SK-N-SH (cell line): ENCODE measurements around the gene DNAJC25. TPM values are rescaled to one million over a fixed set of nuclear protein-coding genes. Genes with fewer than 3 reads are reported as not detected.

ENCODE experiments used
- CTCF ChIA-PET: fragments of 300-600, 350-600 bp; formaldehyde crosslinking; extraction: SDS; loops from one replicate; lab custom pipeline; 2021; lab: Yijun Ruan, JAX
- POLR2A ChIA-PET: fragments of 350-600 bp; sonication (Branson Sonifier 250); formaldehyde crosslinking; extraction: SDS; loops from one replicate; lab custom pipeline; 2020; ENCODE audit warnings: antibody characterized with exemption, inconsistent platforms; lab: Yijun Ruan, JAX
- DNase-seq: peaks from one replicate; pipeline ENCODE4 v3.0.0; 2012
- H2AFZ ChIP-seq: fragments of 200-600 bp; sonication (generic); 2 replicates; pipeline ENCODE4 v1.8.1; 2016; ENCODE audit warnings: antibody characterized with exemption, mild to moderate bottlenecking, low read depth
- H3F3A ChIP-seq: fragments of 200-600 bp; sonication (generic); replicated peaks from 2 replicates; pipeline ENCODE3; 2016; ENCODE audit warnings: antibody characterized with exemption, mild to moderate bottlenecking; ENCODE audit not compliant: insufficient read depth
- H3K27ac ChIP-seq, 2 experiments: fragments of 200-500 bp in 1 of 2; fragments of 200-600 bp in 1 of 2; sonication (Bioruptor generic) in 1 of 2; sonication (generic), shearing (Covaris generic) in 1 of 2; 2 replicates each; pipeline versions ENCODE4 v1.5.1 to v1.6.1; 2014 to 2016; ENCODE audit warnings: low read depth in 2 of 2, inconsistent platforms in 1 of 2, low read length in 1 of 2, mild to moderate bottlenecking in 1 of 2, mixed read lengths in 1 of 2
- H3K27me3 ChIP-seq: fragments of 200-600 bp; sonication (generic), shearing (Covaris generic); 2 replicates; pipeline ENCODE4 v1.6.1; 2016; ENCODE audit warnings: mixed run types; ENCODE audit not compliant: insufficient read depth
- H3K36me3 ChIP-seq, 2 experiments: fragments of 200-500 bp in 1 of 2; fragments of 200-600 bp in 1 of 2; sonication (Bioruptor generic) in 1 of 2; sonication (generic) in 1 of 2; replicated peaks in 1 of 2; 2 replicates each; pipeline versions ENCODE3 to v1.5.1; 2014 to 2016; ENCODE audit warnings: low read length in 1 of 2, mild to moderate bottlenecking in 1 of 2; ENCODE audit not compliant: insufficient read depth in 2 of 2, control insufficient read depth in 1 of 2
- H3K4me1 ChIP-seq, 2 experiments: fragments of 200-500 bp in 1 of 2; fragments of 200-600 bp in 1 of 2; sonication (Bioruptor generic) in 1 of 2; sonication (generic), shearing (Covaris generic) in 1 of 2; 2 replicates each; pipeline versions ENCODE4 v1.5.1 to v1.6.1; 2014 to 2016; ENCODE audit warnings: low read depth in 1 of 2, low read length in 1 of 2, mixed run types in 1 of 2; ENCODE audit not compliant: insufficient read depth in 2 of 2, control insufficient read depth in 1 of 2
- H3K4me2 ChIP-seq: fragments of 200-600 bp; sonication (generic), shearing (Covaris generic); 2 replicates; pipeline ENCODE4 v1.6.1; 2017; ENCODE audit warnings: mixed run types
- H3K4me3 ChIP-seq, 2 experiments: fragments of 200-500 bp in 1 of 2; fragments of 200-600 bp in 1 of 2; sonication (Bioruptor generic) in 1 of 2; sonication (generic), shearing (Covaris generic) in 1 of 2; 2 replicates each; pipeline versions ENCODE4 v1.5.1 to v1.8.1; 2014 to 2016; ENCODE audit warnings: low read depth in 2 of 2, inconsistent platforms in 1 of 2, low read length in 1 of 2, mild to moderate bottlenecking in 1 of 2, mixed read lengths in 1 of 2, moderate library complexity in 1 of 2
- H3K79me2 ChIP-seq: fragments of 200-600 bp; sonication (generic); 2 replicates; pipeline ENCODE4 v1.8.1; 2017; ENCODE audit warnings: mild to moderate bottlenecking; ENCODE audit not compliant: insufficient read depth
- H3K9ac ChIP-seq: fragments of 200-600 bp; sonication (generic); 2 replicates; pipeline ENCODE4 v1.6.1; 2017; ENCODE audit warnings: mixed run types
- H3K9me2 ChIP-seq: fragments of 200-600 bp; sonication (generic); 2 replicates; pipeline ENCODE4 v1.6.1; 2017; ENCODE audit warnings: mixed run types
- H3K9me3 ChIP-seq: fragments of 200-600 bp; sonication (generic); 2 replicates; pipeline ENCODE4 v1.6.1; 2017; ENCODE audit warnings: mixed run types, mild to moderate bottlenecking, moderate library complexity
- H4K20me1 ChIP-seq: fragments of 200-600 bp; sonication (generic); 2 replicates; pipeline ENCODE4 v1.6.1; 2017; ENCODE audit warnings: mild to moderate bottlenecking, mixed run types; ENCODE audit not compliant: insufficient read depth
- CHD2 ChIP-seq: fragments of 150-350 bp; IDR thresholded peaks from 2 replicates; pipeline ENCODE4 v1.6.1; 2018; ENCODE audit warnings: low read length; ENCODE audit not compliant: partially characterized antibody
- EP300 ChIP-seq, 2 experiments: IDR thresholded peaks; 2 replicates each; pipeline versions ENCODE4 v1.4.0 to v1.6.1; 2012; ENCODE audit warnings: borderline replicate concordance in 1 of 2, low read depth in 1 of 2, low read length in 1 of 2
- EZH2phosphoT487 ChIP-seq: fragments of 200-600 bp; sonication (generic); IDR thresholded peaks from 2 replicates; pipeline ENCODE4 v1.6.1; 2017; ENCODE audit warnings: low read depth, mixed run types, mild to moderate bottlenecking, antibody characterized with exemption, moderate library complexity, borderline replicate concordance
- FOSL2 ChIP-seq: IDR thresholded peaks from 2 replicates; pipeline ENCODE4 v1.4.0; 2012; ENCODE audit warnings: low read depth, mild to moderate bottlenecking, moderate library complexity, borderline replicate concordance
- GABPA ChIP-seq: IDR thresholded peaks from 2 replicates; pipeline ENCODE4 v1.4.0; 2012; ENCODE audit warnings: low read depth, mild to moderate bottlenecking
- GATA2 ChIP-seq: sonication (generic); formaldehyde crosslinking; IDR thresholded peaks from 2 replicates; pipeline ENCODE4 v1.5.0; 2020; ENCODE audit warnings: mild to moderate bottlenecking, missing genetic modification reagents
- JUND ChIP-seq: IDR thresholded peaks from 2 replicates; pipeline ENCODE4 v1.4.0; 2012
- MXI1 ChIP-seq: IDR thresholded peaks from 2 replicates; pipeline ENCODE4 v1.6.1; 2012; ENCODE audit warnings: mild to moderate bottlenecking, low read depth, low read length, improper control_type of control experiment
- RFX5 ChIP-seq: IDR thresholded peaks from 2 replicates; pipeline ENCODE4 v1.6.1; 2012; ENCODE audit warnings: mild to moderate bottlenecking, improper control_type of control experiment, low read length
- RXRA ChIP-seq: IDR thresholded peaks from 2 replicates; pipeline ENCODE4 v1.4.0; 2012; ENCODE audit warnings: low read depth, mild to moderate bottlenecking, borderline replicate concordance
- SIN3A ChIP-seq: IDR thresholded peaks from 2 replicates; pipeline ENCODE4 v1.6.1; 2012; ENCODE audit warnings: low read depth, mild to moderate bottlenecking, low read length, moderate library complexity, borderline replicate concordance
- TEAD4 ChIP-seq: IDR thresholded peaks from 2 replicates; pipeline ENCODE4 v1.4.0; 2012; ENCODE audit warnings: mild to moderate bottlenecking, borderline replicate concordance; ENCODE audit not compliant: insufficient read depth
- YY1 ChIP-seq: IDR thresholded peaks from 2 replicates; pipeline ENCODE4 v1.4.0; 2012; ENCODE audit warnings: low read depth, mild to moderate bottlenecking
- WGBS: methylation state at CpG from one replicate; pipeline ENCODE4 v1.1.6; 2017; ENCODE audit warnings: low lambda C conversion rate; 5-methylcytosine and 5-hydroxymethylcytosine counted together
- polyA plus RNA-seq, 3 experiments: library from polyadenylated mRNA; depleted of rRNA; stranded (reverse); fragments of >200 nt; gene quantifications; 2 replicates each; pipeline ENCODE4 v1.2.3, GENCODE V29; 2012
- TF ChIP-seq, protein P1 (sequence below): IDR thresholded peaks from 2 replicates; pipeline ENCODE4; 2012
- TF ChIP-seq, protein P2 (sequence below): fragments of 200-600 bp; sonication (generic); IDR thresholded peaks from 2 replicates; pipeline ENCODE4 v1.6.1; 2017; ENCODE audit warnings: antibody characterized with exemption, mild to moderate bottlenecking, moderate library complexity
- TF ChIP-seq, protein P3 (sequence below): IDR thresholded peaks from 2 replicates; pipeline ENCODE4 v1.4.0; 2012; ENCODE audit warnings: low read depth, borderline replicate concordance

DNAJC25 gene
- polyA plus RNA-seq, 1 of the 3 experiments (the other 2 are of a cell fraction): 3.3 TPM

- TF ChIP-seq RXRA (no peak), GABPA (no peak), FOSL2 (no peak), EZH2phosphoT487 (no peak), EP300 (IDR thresholded peaks at IDR 0.05; ENCODE audit: borderline replicate concordance in 1 of 2, low read depth in 1 of 2, low read length in 1 of 2) (no peak), JUND (no peak), MXI1 (no peak), RFX5 (no peak), SIN3A (no peak), GATA2 (CRISPR knock-in tag) (no peak), TEAD4 (no peak), CHD2 (no peak), YY1 (no peak)
- TF ChIP-seq, protein P1, sequence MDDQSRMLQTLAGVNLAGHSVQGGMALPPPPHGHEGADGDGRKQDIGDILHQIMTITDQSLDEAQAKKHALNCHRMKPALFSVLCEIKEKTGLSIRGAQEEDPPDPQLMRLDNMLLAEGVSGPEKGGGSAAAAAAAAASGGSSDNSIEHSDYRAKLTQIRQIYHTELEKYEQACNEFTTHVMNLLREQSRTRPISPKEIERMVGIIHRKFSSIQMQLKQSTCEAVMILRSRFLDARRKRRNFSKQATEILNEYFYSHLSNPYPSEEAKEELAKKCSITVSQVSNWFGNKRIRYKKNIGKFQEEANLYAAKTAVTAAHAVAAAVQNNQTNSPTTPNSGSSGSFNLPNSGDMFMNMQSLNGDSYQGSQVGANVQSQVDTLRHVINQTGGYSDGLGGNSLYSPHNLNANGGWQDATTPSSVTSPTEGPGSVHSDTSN: no peak
- TF ChIP-seq, protein P2, sequence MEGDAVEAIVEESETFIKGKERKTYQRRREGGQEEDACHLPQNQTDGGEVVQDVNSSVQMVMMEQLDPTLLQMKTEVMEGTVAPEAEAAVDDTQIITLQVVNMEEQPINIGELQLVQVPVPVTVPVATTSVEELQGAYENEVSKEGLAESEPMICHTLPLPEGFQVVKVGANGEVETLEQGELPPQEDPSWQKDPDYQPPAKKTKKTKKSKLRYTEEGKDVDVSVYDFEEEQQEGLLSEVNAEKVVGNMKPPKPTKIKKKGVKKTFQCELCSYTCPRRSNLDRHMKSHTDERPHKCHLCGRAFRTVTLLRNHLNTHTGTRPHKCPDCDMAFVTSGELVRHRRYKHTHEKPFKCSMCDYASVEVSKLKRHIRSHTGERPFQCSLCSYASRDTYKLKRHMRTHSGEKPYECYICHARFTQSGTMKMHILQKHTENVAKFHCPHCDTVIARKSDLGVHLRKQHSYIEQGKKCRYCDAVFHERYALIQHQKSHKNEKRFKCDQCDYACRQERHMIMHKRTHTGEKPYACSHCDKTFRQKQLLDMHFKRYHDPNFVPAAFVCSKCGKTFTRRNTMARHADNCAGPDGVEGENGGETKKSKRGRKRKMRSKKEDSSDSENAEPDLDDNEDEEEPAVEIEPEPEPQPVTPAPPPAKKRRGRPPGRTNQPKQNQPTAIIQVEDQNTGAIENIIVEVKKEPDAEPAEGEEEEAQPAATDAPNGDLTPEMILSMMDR: no peak
- TF ChIP-seq, protein P3, sequence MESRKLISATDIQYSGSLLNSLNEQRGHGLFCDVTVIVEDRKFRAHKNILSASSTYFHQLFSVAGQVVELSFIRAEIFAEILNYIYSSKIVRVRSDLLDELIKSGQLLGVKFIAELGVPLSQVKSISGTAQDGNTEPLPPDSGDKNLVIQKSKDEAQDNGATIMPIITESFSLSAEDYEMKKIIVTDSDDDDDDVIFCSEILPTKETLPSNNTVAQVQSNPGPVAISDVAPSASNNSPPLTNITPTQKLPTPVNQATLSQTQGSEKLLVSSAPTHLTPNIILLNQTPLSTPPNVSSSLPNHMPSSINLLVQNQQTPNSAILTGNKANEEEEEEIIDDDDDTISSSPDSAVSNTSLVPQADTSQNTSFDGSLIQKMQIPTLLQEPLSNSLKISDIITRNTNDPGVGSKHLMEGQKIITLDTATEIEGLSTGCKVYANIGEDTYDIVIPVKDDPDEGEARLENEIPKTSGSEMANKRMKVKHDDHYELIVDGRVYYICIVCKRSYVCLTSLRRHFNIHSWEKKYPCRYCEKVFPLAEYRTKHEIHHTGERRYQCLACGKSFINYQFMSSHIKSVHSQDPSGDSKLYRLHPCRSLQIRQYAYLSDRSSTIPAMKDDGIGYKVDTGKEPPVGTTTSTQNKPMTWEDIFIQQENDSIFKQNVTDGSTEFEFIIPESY: no peak
- TF ChIP-seq, all 33 proteins: peak for 0
- no peak for DNase-seq
- ChIA-PET CTCF (interaction anchor here (1.1 kb wide), 1 partner anchor 48 kb away, joined by 3 read pairs; no protein-coding TSS in a partner anchor), POLR2A (no interaction called here)
- Histone ChIP-seq H3K4me1 (no peaks in the 10 kb centered on the region), H3K4me2 (no peak overlapping the region), H3K36me3 (peaks cover 27 to 43% of the 10 kb centered on the region in 2 experiments), H3K9me3 (no peaks in the 10 kb centered on the region), H3K27ac (no peak overlapping the region), H2AFZ (no peak overlapping the region), H4K20me1 (peaks cover 11% of the 10 kb centered on the region), H3K79me2 (peaks cover 24% of the 10 kb centered on the region), H3K9ac (no peak overlapping the region), H3K4me3 (no peak overlapping the region), H3F3A (peaks cover 9% of the 10 kb centered on the region), H3K9me2 (no peaks in the 10 kb centered on the region), H3K27me3 (no peaks in the 10 kb centered on the region)
- WGBS: 98% methylated on average over 2 of the region's 2 CpGs
These were observed 15.3 kb downstream of the DNAJC25 start for GRCh38 chr9:111646417-111646816.
